ENCODE results near the gene PTPRN2. TPM values are rescaled to one million over a fixed set of nuclear protein-coding genes. Genes with fewer than 3 reads are reported as not detected.

The PTPRN2 gene
- total RNA-seq, 1 experiment from 2014 or later: 1.1 TPM

- no TSS peak for BruUV-seq (replicated peaks)
- H3K36me3 ChIP-seq (ENCODE audit: control insufficient read depth, insufficient read depth, low read length): no peaks in the 10 kb centered on the region
- peaks cover 10% of the 10 kb centered on the region for H3K27me3 ChIP-seq (ENCODE audit: control insufficient read depth, insufficient read depth, low read length)
- POLR2A ChIA-PET: no interaction called here
- ATAC-seq: no peak
- in situ Hi-C loops (cut with HindIII; ENCODE audit: low pct_unique_long_range_greater_than_20kb, low sequenced_read_pairs): no loop called here
- no peak overlapping the region for H3K4me3 ChIP-seq (ENCODE audit: low read depth in 2 of 2, low read length in 2 of 2)
- TF ChIP-seq TCF7L2 (IDR thresholded peaks at IDR 0.05; ENCODE audit: low read depth, low read length): no peak
- TF ChIP-seq POLR2AphosphoS5 (IDR thresholded peaks at IDR 0.05; ENCODE audit: low read depth, low read length): no peak
- no peak for TF ChIP-seq REST (IDR thresholded peaks at IDR 0.05; ENCODE audit: insufficient read depth in 1 of 2, low read depth in 2 of 2, low read length in 1 of 2)
- no peak for TF ChIP-seq SIN3A (IDR thresholded peaks at IDR 0.05; ENCODE audit: borderline replicate concordance, insufficient read depth, low read depth, low read length)
- TF ChIP-seq CTCF (IDR thresholded peaks at IDR 0.05): no peak
- H3K9me3 ChIP-seq (ENCODE audit: control insufficient read depth, insufficient read depth, low read depth, low read length): no peaks in the 10 kb centered on the region
- intact Hi-C loops (cut with micrococcal nuclease; ENCODE audit: unreplicated experiment): no loop called here
- CTCF ChIA-PET: no interaction called here
- no peaks in the 10 kb centered on the region for H3K4me1 ChIP-seq (ENCODE audit: control insufficient read depth, insufficient read depth, low read length)
- no peak for DNase-seq (ENCODE audit: low read depth, low spot score)
- H3K27ac ChIP-seq (ENCODE audit: low read length): no peak overlapping the region
Measured at GRCh38 chr7:158357106-158357897, 230.3 kb downstream of the PTPRN2 start.

GRCh38 chr7:158356454-158356853, 231.2 kb downstream of the PTPRN2 start:
- no peak for ATAC-seq
- intact Hi-C loops (cut with micrococcal nuclease; ENCODE audit: unreplicated experiment) (no loop called here), in situ Hi-C loops (cut with HindIII; ENCODE audit: low pct_unique_long_range_greater_than_20kb, low sequenced_read_pairs) (no loop called here)
- no peak overlapping the region for H3K27ac ChIP-seq (ENCODE audit: low read length)
- H3K4me3 ChIP-seq (ENCODE audit: low read depth in 2 of 2, low read length in 2 of 2): no peak overlapping the region
- no peak for DNase-seq (ENCODE audit: low read depth, low spot score)
- H3K9me3 ChIP-seq (ENCODE audit: control insufficient read depth, insufficient read depth, low read depth, low read length): no peaks in the 10 kb centered on the region
- no peaks in the 10 kb centered on the region for H3K36me3 ChIP-seq (ENCODE audit: control insufficient read depth, insufficient read depth, low read length)
- peaks cover 10% of the 10 kb centered on the region for H3K27me3 ChIP-seq (ENCODE audit: control insufficient read depth, insufficient read depth, low read length)
- POLR2A ChIA-PET: no interaction called here
- TF ChIP-seq SIN3A (IDR thresholded peaks at IDR 0.05; ENCODE audit: borderline replicate concordance, insufficient read depth, low read depth, low read length) (no peak), POLR2AphosphoS5 (IDR thresholded peaks at IDR 0.05; ENCODE audit: low read depth, low read length) (no peak), TCF7L2 (IDR thresholded peaks at IDR 0.05; ENCODE audit: low read depth, low read length) (no peak), REST (IDR thresholded peaks at IDR 0.05; ENCODE audit: insufficient read depth in 1 of 2, low read depth in 2 of 2, low read length in 1 of 2) (no peak), CTCF (IDR thresholded peaks at IDR 0.05) (no peak)
- no TSS peak for BruUV-seq (replicated peaks)
- no peaks in the 10 kb centered on the region for H3K4me1 ChIP-seq (ENCODE audit: control insufficient read depth, insufficient read depth, low read length)
- CTCF ChIA-PET: interaction anchor here (0.6 kb wide), 1 partner anchor 242 kb away, joined by 5 read pairs; no protein-coding TSS in a partner anchor
